HG03575 (cell line): ENCODE measurements around the gene IDNK.
"Not testable (repeated sequence)": the region's sequence is repeated elsewhere in the genome, so short reads cannot be mapped to it uniquely, and the experiment has no call there.

Experiments used
- ATAC-seq: cut with Tn5 transposase; IDR thresholded peaks from one replicate; pipeline ENCODE4 v1.9.1; 2021; ENCODE audit not compliant: unreplicated experiment, insufficient number of reproducible peaks, low FRiP score; ENCODE audit errors: extremely low read depth

The IDNK gene

GRCh38 chr9:83622939-83623678 lies at the start of gene IDNK:
Gene IDNK (plus strand): TSS chr9:83623143. CDS start chr9:83623172, 29 bp downstream.
- no peak for ATAC-seq

- ATAC-seq = no peak
Measured at GRCh38 chr9:83574482-83574881, 48.5 kb upstream of the IDNK start.

- ATAC-seq = no peak
Measured at GRCh38 chr9:83582029-83582428, 40.9 kb upstream of the IDNK start.

DNA sequence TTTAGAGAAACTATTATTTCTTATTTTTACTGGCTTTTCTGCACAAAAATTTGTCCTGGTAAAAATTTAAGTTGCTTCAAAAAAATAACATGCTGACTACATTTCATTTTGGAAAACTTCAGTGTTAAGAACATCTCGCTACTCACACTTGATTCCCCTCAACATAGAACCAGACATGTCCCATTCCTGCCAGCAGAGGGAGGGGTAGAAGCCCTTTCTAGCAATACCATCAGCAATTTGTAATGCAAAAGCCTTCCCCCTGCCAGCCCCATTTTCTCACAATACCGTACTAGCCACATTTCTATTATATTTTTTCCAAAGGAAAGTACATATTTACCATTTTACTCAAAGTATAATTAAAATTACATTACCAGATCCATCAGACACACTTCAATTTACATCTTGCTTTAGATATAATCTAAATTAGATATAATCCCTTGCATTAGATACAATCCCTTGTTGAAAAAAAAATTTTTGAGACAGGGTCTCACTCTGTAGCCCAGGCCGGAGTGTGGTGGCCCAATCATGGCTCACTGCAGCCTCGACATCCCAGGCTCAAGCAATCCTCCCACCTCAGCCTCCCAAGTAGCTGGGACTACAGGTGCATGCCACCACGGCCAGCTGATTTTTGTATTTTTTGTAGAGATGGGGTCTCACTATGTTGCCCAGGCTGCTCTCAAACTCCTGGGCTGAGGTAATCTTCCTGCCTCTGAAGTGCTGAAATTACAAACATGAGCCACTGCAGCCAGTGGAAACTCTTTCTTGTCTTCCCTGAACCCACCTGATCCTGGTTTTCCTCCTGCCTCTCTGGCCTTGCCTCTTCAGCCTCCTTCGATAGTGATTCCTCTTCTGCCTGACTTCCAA lies 39.6 kb upstream of the IDNK start:
- ATAC-seq = no peak

DNA sequence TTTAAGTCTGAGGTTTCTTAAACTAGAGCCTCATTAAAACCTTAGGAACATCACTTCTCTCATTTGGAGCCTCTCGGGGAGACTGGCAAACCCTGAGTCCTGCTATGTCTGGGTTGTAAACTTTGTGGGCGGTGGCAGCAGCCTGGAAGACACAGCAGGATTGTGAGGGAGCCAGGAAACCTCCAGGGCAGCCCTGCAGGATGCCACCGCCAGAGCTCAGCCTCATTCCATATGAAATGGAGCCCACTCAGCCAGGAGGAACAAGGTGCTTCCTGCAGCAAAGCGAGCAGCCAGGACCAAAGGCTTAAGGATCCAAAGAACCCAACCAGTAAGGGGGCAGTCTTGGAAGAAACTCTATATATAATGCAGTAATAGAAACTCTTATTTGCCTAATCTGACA lies 37.9 kb upstream of the IDNK start:
- ATAC-seq = no peak

DNA sequence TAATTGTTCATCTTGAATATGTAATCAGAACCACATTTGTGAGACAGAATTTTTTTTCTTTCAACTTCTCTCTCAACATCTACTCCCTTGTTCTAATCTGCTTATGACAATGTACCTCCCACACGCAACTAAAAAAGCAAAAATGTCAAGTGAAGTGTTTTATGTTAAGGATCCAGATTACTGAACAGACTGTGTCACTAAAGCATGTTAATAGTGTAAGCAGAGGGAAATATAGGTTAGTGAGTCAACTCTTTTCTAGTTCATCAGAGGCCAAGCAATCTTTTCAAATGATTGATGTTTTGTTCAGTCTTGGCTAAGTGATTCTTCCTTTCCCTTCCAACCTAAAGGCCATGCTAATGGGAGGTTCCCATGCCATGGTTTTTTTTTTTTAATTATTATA lies 34.7 kb upstream of the IDNK start:
- ATAC-seq = no peak

- no peak for ATAC-seq
Measured at GRCh38 chr9:83596899-83597504, 25.9 kb upstream of the IDNK start.

DNA sequence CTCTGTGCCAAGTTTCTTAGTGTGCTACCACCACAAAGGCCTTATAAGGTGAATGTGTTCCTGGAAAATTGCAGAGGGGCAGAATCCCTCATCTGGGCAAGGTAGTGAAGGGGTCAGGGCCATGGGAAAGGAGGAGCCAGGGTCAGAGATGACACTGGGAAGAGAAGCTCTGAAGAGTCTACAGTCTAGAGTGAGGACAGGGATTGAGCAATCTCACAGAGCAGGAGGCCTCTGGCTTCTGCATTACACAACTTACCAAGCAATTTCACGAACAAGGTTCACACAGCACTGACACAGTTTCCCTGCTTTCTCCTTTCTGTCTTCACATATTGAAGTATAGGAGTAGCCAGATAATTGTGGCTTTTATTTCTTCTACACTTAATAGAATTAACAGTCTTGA lies 24.5 kb upstream of the IDNK start:
- ATAC-seq = no peak

- no peak for ATAC-seq
Measured at GRCh38 chr9:83599071-83599470, 23.9 kb upstream of the IDNK start.

GRCh38 chr9:83601463-83601862 lies 21.5 kb upstream of the IDNK start:
- ATAC-seq = no peak

GRCh38 chr9:83607620-83608019 lies 15.3 kb upstream of the IDNK start:
- ATAC-seq = not testable (repeated sequence)

DNA sequence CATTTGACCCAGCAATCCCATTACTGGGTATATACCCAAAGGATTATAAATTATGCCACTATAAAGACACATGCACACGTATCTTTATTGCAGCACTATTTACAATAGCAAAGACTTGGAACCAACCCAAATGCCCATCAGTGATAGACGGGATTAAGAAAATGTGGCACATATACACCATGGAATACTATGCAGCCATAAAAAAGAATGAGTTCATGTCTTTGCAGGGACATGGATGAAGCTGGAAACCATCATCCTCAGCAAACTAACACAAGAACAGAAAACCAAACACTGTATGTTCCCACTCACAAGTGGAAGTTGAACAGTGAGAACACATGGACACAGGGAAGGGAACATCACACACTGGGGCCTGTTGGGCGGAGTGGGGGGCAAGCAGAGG lies 9.6 kb upstream of the IDNK start:
- ATAC-seq = not testable (repeated sequence)

- ATAC-seq = no peak
Measured at GRCh38 chr9:83617299-83617698, 5.6 kb upstream of the IDNK start.

- ATAC-seq = no peak
Measured at GRCh38 chr9:83620841-83621636, 1.9 kb upstream of the IDNK start.

DNA sequence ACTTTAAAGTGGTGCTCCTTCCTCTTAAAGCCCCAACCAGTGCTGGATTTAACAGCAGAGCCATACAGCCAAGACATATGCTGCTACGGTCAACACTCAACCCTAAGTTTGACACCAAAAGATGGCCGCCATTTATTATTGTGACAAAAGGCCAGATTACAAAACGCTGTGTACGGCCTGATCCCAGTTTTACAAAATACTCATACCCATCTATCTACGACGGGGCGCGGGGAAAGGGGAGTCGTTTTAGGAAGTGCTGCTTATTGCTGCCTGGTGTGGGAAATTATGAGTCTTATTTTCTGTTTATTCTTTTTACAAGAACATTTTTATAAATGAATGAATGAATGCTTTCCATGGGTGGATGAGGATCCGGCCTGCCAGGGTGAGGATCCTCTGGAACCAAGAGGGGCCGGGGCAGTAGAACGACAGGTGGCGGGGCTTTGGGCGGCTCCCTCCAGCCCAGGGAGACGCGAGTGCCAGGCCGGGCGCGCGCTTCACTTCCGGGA lies 457 bp upstream of the IDNK start:
- ATAC-seq = no peak

DNA sequence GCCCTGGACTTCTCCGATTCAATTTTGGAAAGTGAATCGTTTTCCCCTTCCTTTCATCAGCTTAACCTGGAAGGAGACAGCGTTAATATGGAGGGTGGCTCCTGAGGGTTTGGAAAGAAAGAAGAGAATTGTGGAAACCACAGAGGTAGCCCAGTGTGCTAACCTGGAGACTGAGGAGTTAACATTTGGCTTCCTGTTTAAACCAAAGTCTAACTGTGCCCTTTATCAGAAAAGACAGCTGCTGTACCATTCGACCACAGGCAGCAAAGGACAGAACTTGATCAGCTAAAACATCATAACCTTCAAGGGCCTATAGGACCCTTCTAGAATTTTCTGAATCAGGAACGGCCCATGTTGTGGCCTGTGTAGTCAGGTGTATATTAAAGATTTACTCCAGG lies 735 bp downstream of the IDNK start:
- no peak for ATAC-seq

DNA sequence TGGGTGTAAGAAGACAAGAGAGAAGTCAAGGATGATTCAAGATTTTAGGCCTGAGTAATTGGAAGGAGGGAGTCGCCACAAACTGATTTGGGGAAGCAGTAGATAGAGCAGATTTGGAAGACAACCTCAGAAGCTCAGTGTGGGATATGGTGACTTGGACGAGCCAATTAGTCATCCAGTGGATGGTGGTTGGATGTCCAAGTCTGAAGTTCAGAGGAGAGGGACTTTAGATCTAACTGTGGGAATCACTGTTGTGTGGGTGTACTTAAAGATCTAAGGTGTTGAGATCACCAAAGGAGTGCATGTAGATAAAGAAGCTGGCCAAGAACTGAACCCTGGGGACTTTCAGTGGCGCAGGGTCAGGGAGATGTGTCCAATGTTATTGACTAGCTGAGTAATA lies 2.2 kb downstream of the IDNK start:
- no peak for ATAC-seq

DNA sequence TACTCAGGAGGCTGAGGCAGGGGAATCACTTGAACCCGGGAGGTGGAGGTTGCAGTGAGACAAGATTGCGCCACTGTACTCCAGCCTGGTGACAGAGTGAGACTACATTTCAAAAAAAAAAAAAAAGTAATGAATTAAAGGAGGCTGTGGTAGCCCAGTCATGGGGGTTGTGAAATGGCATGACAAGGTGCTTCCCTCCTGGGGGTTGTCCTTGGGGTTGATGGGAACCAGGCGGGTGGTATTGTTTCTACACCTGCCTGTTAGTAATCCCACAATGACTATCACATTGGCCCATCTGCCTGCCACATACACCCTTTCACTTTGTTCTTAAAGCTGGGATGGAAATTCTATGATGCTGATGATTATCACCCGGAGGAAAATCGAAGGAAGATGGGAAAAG lies 5.6 kb downstream of the IDNK start:
- ATAC-seq = no peak
